Chondrocyte (in vitro differentiated cells): ENCODE results near the gene KCNMB1. TPM values are rescaled to one million over a fixed set of nuclear protein-coding genes. Genes with fewer than 3 reads are reported as not detected.
"Not testable (repeated sequence)": the region's sequence is repeated elsewhere in the genome, so short reads cannot be mapped to it uniquely, and the experiment has no call there.

Source experiments
- DNase-seq: peaks from one replicate; pipeline ENCODE4 v3.0.0; 2021; ENCODE audit warnings: mixed read lengths, low spot score
- H3K27ac Mint-ChIP-seq: one replicate; pipeline ENCODE4 v1.8.0; 2021; ENCODE audit warnings: mild to moderate bottlenecking, moderate library complexity, mixed read lengths; ENCODE audit not compliant: unreplicated experiment
- H3K27me3 Mint-ChIP-seq: 2 replicates; pipeline ENCODE4 v1.8.0; 2021; ENCODE audit warnings: low read depth, mixed read lengths
- H3K36me3 Mint-ChIP-seq: 2 replicates; pipeline ENCODE4 v1.8.0; 2021; ENCODE audit warnings: low read depth, mixed read lengths
- H3K4me1 Mint-ChIP-seq: 2 replicates; pipeline ENCODE4 v1.8.0; 2021; ENCODE audit warnings: low read depth, mild to moderate bottlenecking, mixed read lengths
- H3K4me3 Mint-ChIP-seq: one replicate; pipeline ENCODE4 v1.8.0; 2021; ENCODE audit warnings: mild to moderate bottlenecking, moderate library complexity, mixed read lengths; ENCODE audit not compliant: unreplicated experiment
- H3K9me3 Mint-ChIP-seq: 2 replicates; pipeline ENCODE4 v1.8.0; 2021; ENCODE audit warnings: low read depth, mixed read lengths
- total RNA-seq: library from RNA; stranded (reverse); gene quantifications from 3 replicates; pipeline ENCODE4 v1.2.1, GENCODE V29; 2021
- TF ChIP-seq, protein P1 (sequence below): fragments of 200-600 bp; sonication (generic); IDR thresholded peaks from 2 replicates; pipeline ENCODE4 v1.5.0; 2021; ENCODE audit warnings: antibody characterized with exemption, mild to moderate bottlenecking, moderate library complexity

KCNMB1 gene
- total RNA-seq, 1 donor from 2014 or later, result 23.2 TPM

DNA sequence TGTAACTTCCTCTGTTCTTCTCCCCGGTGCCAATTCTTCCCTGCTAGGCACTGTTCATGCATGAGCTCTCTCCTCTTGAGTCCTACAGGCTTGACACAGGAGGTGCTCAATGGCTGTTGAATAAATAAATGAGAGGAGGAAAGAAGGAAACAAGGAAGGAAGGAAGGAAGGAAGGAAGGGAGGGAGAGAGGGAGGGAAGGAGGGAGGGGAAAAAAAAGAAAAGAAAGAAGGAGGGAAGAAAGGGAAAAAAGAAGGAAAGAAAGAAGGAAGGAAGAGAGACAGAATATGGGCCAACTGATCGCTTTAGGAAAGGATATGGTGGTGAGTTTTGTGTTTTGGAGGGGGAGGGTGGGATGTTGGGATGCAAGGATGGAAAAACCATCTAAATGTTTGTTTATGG, 6.4 kb downstream of the KCNMB1 start:
- Mint-ChIP-seq H3K4me1 (peaks cover 17% of the 10 kb centered on the region), H3K27me3 (peaks cover 2% of the 10 kb centered on the region), H3K9me3 (no peaks in the 10 kb centered on the region), H3K36me3 (peaks cover 25% of the 10 kb centered on the region), H3K4me3 (no peak overlapping the region), H3K27ac (no peak overlapping the region)
- no peak for DNase-seq
- TF ChIP-seq, protein P1, sequence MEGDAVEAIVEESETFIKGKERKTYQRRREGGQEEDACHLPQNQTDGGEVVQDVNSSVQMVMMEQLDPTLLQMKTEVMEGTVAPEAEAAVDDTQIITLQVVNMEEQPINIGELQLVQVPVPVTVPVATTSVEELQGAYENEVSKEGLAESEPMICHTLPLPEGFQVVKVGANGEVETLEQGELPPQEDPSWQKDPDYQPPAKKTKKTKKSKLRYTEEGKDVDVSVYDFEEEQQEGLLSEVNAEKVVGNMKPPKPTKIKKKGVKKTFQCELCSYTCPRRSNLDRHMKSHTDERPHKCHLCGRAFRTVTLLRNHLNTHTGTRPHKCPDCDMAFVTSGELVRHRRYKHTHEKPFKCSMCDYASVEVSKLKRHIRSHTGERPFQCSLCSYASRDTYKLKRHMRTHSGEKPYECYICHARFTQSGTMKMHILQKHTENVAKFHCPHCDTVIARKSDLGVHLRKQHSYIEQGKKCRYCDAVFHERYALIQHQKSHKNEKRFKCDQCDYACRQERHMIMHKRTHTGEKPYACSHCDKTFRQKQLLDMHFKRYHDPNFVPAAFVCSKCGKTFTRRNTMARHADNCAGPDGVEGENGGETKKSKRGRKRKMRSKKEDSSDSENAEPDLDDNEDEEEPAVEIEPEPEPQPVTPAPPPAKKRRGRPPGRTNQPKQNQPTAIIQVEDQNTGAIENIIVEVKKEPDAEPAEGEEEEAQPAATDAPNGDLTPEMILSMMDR, result no peak

DNA sequence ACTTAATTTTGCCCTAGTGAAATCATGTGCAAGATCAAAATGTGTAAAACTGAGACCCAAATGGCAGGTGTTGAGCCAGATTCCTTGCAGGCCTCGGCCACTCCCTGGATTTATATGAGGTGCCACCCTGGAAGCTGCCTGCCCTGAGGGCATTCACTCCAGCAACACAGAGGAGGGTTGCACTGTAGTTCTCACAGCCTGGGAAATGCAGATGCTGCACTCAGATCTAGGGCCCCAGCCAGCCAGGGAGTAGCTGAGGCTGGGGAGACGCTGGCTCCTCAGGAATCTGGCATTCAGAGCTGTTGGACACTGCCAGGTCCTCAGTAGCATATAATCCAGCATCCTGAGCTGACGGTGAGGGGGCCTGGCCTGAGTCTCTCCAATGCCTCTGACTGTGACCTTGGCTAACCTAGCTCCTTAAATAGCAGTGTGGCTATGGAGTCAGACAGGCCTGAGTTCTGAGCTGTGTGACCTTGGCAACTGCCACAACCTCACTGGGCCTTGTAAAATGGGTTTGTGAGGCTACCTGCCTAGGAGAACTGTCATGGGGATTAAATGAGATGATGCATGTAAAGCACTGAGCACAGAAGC, 8.7 kb downstream of the KCNMB1 start:
- Mint-ChIP-seq H3K27ac (no peak overlapping the region), H3K4me1 (no peaks in the 10 kb centered on the region), H3K36me3 (peaks cover 25% of the 10 kb centered on the region), H3K9me3 (peaks cover 6% of the 10 kb centered on the region), H3K4me3 (no peak overlapping the region), H3K27me3 (peaks cover 2% of the 10 kb centered on the region)
- TF ChIP-seq, protein P1, result no peak
- no peak for DNase-seq

DNA sequence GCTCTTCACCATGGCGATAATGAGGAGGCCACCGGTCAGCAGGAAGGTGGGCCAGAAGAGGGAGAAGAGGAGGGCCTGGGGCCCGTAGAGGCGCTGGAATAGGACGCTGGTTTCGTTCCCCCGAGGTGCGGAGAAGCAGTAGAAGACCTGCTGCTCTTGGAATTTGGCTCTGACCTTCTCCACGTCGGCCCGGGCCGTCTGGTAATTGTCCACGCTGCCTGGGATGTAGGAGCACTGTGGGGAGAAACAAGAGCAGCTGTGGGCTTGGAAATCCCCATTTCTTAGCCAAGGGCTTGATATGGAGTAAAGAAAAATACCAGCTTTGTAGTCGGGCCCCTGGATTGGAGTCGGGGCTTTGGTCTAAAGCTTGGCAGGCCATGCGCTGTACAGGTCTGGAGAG, 10.4 kb downstream of the KCNMB1 start:
- peaks cover 17% of the 10 kb centered on the region for H3K36me3 Mint-ChIP-seq
- TF ChIP-seq, protein P1, result no peak
- H3K4me1 Mint-ChIP-seq, result no peaks in the 10 kb centered on the region
- H3K27me3 Mint-ChIP-seq, result peaks cover 6% of the 10 kb centered on the region
- no peak overlapping the region for H3K27ac Mint-ChIP-seq
- H3K9me3 Mint-ChIP-seq, result peaks cover 6% of the 10 kb centered on the region
- no peak for DNase-seq
- no peak overlapping the region for H3K4me3 Mint-ChIP-seq

DNA sequence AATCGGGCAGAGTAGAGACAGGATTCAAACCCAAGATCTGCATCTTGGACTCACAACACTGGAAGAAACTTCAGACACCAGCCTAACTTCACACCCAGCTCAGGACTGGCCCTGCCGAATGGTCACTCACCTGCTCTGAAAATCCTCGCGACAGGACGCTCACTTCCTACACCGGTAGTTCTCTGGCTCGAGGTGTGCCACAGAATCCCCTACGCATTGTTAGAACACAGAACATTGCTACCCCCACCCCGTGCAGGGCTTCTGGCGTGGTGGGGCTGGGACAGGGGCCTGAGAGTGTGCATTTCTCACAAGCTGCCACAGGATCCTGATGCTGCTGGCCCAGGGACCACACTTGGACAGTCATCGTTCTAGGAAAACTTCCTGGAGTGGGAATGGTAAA, 12.1 kb downstream of the KCNMB1 start:
- Mint-ChIP-seq H3K27me3 (peaks cover 9% of the 10 kb centered on the region), H3K4me1 (no peaks in the 10 kb centered on the region), H3K4me3 (no peak overlapping the region), H3K9me3 (peaks cover 6% of the 10 kb centered on the region), H3K36me3 (peaks cover 13% of the 10 kb centered on the region), H3K27ac (no peak overlapping the region)
- TF ChIP-seq, protein P1, result no peak
- DNase-seq, result no peak

DNA sequence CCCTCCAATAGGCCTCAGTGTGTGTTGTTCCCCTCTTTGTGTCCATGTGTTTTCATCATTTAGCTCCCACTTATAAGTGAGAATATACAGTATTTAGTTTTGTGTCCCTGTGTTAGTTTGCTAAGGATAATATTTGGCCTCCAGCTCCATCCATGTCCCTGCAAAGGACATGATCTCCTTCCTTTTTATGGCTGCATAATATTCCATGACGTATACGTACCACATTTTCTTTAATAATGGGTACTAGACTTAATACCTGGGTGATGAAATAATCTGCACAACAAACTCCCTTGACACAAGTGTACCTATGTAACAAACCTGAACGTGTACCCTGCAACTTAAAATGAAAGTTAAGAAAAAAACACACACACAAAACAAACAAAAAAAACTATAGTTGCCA, 12.6 kb downstream of the KCNMB1 start:
- not testable (repeated sequence) for H3K9me3 Mint-ChIP-seq, H3K36me3 Mint-ChIP-seq, DNase-seq, H3K4me3 Mint-ChIP-seq, H3K4me1 Mint-ChIP-seq, H3K27ac Mint-ChIP-seq
- peaks cover 12% of the 10 kb centered on the region for H3K27me3 Mint-ChIP-seq

DNA sequence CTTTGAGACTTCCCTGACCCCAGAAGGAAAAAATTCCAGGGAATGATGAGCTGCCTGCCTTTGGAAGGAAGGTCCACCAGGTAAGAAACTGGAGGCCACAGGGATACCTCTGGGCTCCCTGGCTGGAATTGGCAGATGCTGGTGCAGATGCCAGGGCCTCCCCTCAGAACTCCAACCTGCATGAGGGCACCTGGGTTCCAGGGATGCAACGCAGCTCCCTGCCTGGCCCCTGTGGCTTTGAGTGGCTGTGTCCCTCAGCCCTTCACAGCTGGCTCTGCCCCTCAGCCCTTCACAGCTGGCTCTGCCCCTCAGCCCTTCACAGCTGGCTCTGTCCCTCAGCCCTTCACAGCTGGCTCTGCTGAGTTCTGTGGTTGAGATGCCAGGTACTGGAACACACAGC, 13.9 kb downstream of the KCNMB1 start:
- H3K9me3 Mint-ChIP-seq, result peaks cover 6% of the 10 kb centered on the region
- H3K4me3 Mint-ChIP-seq, result no peak overlapping the region
- peaks cover 12% of the 10 kb centered on the region for H3K27me3 Mint-ChIP-seq
- no peaks in the 10 kb centered on the region for H3K4me1 Mint-ChIP-seq
- H3K36me3 Mint-ChIP-seq, result peaks cover 10% of the 10 kb centered on the region
- H3K27ac Mint-ChIP-seq, result peak overlapping the region; percentile 47
- DNase-seq, result no peak
- TF ChIP-seq, protein P1, result no peak
